Activated CD4-positive, alpha-beta memory T cell treated with anti-CD3 and anti-CD28 coated beads, Interleukin-2, amount 10 ng/mL, durations not matched to agents 7 days and 5 days (primary cell): ENCODE data around the gene GRM3. TPM values are rescaled to one million over a fixed set of nuclear protein-coding genes. Genes with fewer than 3 reads are reported as not detected.

ENCODE experiments used
- CTCF ChIA-PET: fragments of 350-600 bp; sonication (Branson Sonifier 250); formaldehyde crosslinking; loops from one replicate; lab custom pipeline; 2021; ENCODE audit warnings: antibody characterized with exemption, inconsistent platforms; lab: Charles Lee
- POLR2A ChIA-PET: fragments of 350-600 bp; sonication (Branson Sonifier 250); formaldehyde crosslinking; loops from one replicate; lab custom pipeline; 2021; ENCODE audit warnings: antibody characterized with exemption; lab: Charles Lee
- DNase-seq: peaks from one replicate; pipeline ENCODE4 v3.0.0-alpha.2; 2020
- H3K27ac Mint-ChIP-seq: one replicate; pipeline ENCODE4 v1.8.0; 2021; ENCODE audit warnings: mild to moderate bottlenecking, mixed read lengths
- H3K27me3 Mint-ChIP-seq: one replicate; pipeline ENCODE4 v1.8.0; 2021; ENCODE audit warnings: mixed read lengths
- H3K36me3 Mint-ChIP-seq: one replicate; pipeline ENCODE4 v1.8.0; 2021; ENCODE audit warnings: low read depth, mixed read lengths
- H3K4me1 Mint-ChIP-seq: one replicate; pipeline ENCODE4 v1.8.0; 2021; ENCODE audit warnings: mixed read lengths
- H3K4me3 Mint-ChIP-seq: one replicate; pipeline ENCODE4 v1.8.0; 2021; ENCODE audit warnings: mild to moderate bottlenecking, mixed read lengths
- H3K9me3 Mint-ChIP-seq: one replicate; pipeline ENCODE4 v1.8.0; 2021; ENCODE audit warnings: mixed read lengths
- total RNA-seq, 2 experiments: library from RNA; stranded (reverse); gene quantifications; one replicate each; pipeline ENCODE4 v1.2.3, GENCODE V29; 2021

The GRM3 gene
- total RNA-seq, 2 experiments from 2014 or later: not detected

- Mint-ChIP-seq H3K27me3 (no peaks in the 10 kb centered on the region), H3K4me3 (no peak overlapping the region), H3K36me3 (no peaks in the 10 kb centered on the region), H3K4me1 (no peaks in the 10 kb centered on the region), H3K27ac (no peak overlapping the region), H3K9me3 (no peaks in the 10 kb centered on the region)
- no peak for DNase-seq
- CTCF ChIA-PET: no interaction called here
- POLR2A ChIA-PET: no interaction called here
These were observed 265.2 kb downstream of the GRM3 start for GRCh38 chr7:86908948-86909347.

GRCh38 chr7:86911659-86912058, 267.9 kb downstream of the GRM3 start:
- CTCF ChIA-PET: interaction anchor here (1.0 to 1.5 kb wide), 3 partner anchors 31 to 237 kb away, joined by 3 to 6 read pairs (median 4); no protein-coding TSS in a partner anchor
- POLR2A ChIA-PET: no interaction called here
- DNase-seq: no peak
- Mint-ChIP-seq H3K36me3 (no peaks in the 10 kb centered on the region), H3K27ac (no peak overlapping the region), H3K4me3 (no peak overlapping the region), H3K9me3 (no peaks in the 10 kb centered on the region), H3K4me1 (no peaks in the 10 kb centered on the region), H3K27me3 (no peaks in the 10 kb centered on the region)

- Mint-ChIP-seq H3K36me3 (no peaks in the 10 kb centered on the region), H3K4me1 (no peaks in the 10 kb centered on the region), H3K27me3 (no peaks in the 10 kb centered on the region), H3K9me3 (no peaks in the 10 kb centered on the region), H3K4me3 (no peak overlapping the region), H3K27ac (no peak overlapping the region)
- ChIA-PET CTCF (no interaction called here), POLR2A (no interaction called here)
- no peak for DNase-seq
These were observed 270.0 kb downstream of the GRM3 start for GRCh38 chr7:86913709-86914108.
